ENCODE measurements around the gene PDIA5. TPM values are rescaled to one million over a fixed set of nuclear protein-coding genes. Genes with fewer than 3 reads are reported as not detected.

PDIA5 gene
- total and polyA plus RNA-seq, 3 donors from 2014 or later = 49.6 to 76.8 (median 76.0) TPM

DNA sequence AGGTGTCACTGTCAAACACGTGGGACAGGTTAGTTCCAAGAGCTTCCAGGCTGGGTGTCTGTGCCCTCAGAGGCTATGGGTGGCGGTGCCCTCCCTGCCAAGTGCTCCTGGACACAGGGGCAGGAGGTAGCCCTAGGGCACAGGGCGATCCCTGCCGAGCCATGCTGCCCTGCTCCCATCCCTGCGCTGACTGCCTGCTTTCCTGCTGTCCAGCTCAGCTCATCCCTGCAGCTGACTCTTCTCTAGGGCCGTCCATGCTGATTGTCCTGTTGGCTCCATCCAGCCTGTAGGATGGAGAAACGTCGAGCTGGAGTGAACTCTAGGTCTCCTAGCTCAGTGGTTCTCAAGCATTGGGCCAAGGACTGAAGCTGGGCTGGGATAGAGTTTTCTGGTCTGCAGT is 3.7 kb downstream of the PDIA5 start:
- Histone ChIP-seq H3K4me3 (no peak overlapping the region), H3K27ac (peak overlapping the region; percentile 79 to 81), H3K27me3 (no peaks in the 10 kb centered on the region), H3K9me3 (no peaks in the 10 kb centered on the region), H3K4me1 (peaks cover 33% of the 10 kb centered on the region), H3K36me3 (ENCODE audit: low read depth, missing control alignments) (no peaks in the 10 kb centered on the region)
- DNase-seq = peak; percentile 58
- 49 to 71% methylated on average over 7 to 8 of the region's 8 CpGs for WGBS, 2 donors
- intact Hi-C loops (cut with DNase I; ENCODE audit: low total_unique reads) = no loop called here
- TF ChIP-seq, protein P1, sequence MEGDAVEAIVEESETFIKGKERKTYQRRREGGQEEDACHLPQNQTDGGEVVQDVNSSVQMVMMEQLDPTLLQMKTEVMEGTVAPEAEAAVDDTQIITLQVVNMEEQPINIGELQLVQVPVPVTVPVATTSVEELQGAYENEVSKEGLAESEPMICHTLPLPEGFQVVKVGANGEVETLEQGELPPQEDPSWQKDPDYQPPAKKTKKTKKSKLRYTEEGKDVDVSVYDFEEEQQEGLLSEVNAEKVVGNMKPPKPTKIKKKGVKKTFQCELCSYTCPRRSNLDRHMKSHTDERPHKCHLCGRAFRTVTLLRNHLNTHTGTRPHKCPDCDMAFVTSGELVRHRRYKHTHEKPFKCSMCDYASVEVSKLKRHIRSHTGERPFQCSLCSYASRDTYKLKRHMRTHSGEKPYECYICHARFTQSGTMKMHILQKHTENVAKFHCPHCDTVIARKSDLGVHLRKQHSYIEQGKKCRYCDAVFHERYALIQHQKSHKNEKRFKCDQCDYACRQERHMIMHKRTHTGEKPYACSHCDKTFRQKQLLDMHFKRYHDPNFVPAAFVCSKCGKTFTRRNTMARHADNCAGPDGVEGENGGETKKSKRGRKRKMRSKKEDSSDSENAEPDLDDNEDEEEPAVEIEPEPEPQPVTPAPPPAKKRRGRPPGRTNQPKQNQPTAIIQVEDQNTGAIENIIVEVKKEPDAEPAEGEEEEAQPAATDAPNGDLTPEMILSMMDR (IDR thresholded peaks at IDR 0.05) = no peak

DNA sequence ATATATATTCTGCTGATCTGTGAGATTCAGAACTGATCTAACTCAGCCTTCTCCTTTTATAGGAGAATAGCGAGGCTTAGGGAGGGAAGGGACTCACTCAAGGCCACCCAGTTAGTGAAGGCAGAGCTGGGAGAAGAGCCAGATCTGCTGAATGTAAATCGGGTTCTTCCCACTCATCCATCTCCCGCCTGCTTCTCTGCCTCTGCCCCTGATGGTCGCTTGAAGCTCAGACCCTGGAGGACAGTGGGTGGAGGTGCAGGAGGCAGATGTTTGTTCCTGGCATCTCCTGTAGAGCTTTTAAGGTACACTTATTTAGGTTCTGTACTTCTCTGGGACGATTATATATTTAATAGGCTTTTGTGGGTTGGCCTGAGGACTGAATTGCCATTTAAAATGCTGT is 4.3 kb downstream of the PDIA5 start:
- TF ChIP-seq POLR2A (IDR thresholded peaks at IDR 0.05) = no peak
- TF ChIP-seq, protein P1 (IDR thresholded peaks at IDR 0.05) = peak; percentile 7 to 20 (median 18)
- intact Hi-C loops (cut with DNase I; ENCODE audit: low total_unique reads) = no loop called here
- WGBS, 2 donors = 29 to 32% methylated on average over 5 of the region's 5 CpGs
- H3K27ac ChIP-seq = peak overlapping the region; percentile 79 to 81
- no peaks in the 10 kb centered on the region for H3K36me3 ChIP-seq (ENCODE audit: low read depth, missing control alignments)
- DNase-seq = peak; percentile 86
- H3K9me3 ChIP-seq = no peaks in the 10 kb centered on the region
- H3K27me3 ChIP-seq = no peaks in the 10 kb centered on the region
- H3K4me1 ChIP-seq = peaks cover 39% of the 10 kb centered on the region
- H3K4me3 ChIP-seq = no peak overlapping the region

DNA sequence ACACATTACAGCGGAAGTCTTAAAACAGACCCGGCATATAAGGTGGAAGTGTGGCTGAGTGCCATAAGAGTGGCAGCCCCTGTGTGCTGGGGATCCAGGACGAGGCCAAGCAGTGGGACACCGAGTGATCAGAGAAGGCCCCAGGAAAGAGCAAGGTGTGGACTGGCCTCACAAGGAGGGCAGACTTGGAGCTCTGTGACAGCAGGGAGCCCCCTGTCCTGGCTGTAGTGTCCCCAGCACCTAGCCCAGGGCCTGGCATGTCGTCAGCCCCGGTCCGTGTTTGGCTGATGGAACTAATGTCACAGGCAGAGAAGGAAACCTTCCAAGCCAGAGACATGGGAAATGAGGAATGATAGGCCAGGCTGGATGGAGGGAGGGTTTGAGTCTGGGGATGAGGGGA is 4.8 kb downstream of the PDIA5 start:
- intact Hi-C loops (cut with DNase I; ENCODE audit: low total_unique reads) = no loop called here
- peaks cover 42% of the 10 kb centered on the region for H3K4me1 ChIP-seq
- DNase-seq = no peak
- no peak for TF ChIP-seq POLR2A (IDR thresholded peaks at IDR 0.05)
- TF ChIP-seq, protein P1 (IDR thresholded peaks at IDR 0.05) = no peak
- H3K27ac ChIP-seq = peak overlapping the region; percentile 79 to 81
- no peaks in the 10 kb centered on the region for H3K36me3 ChIP-seq (ENCODE audit: low read depth, missing control alignments)
- WGBS, 2 donors = 53 to 54% methylated on average over 7 of the region's 7 CpGs
- H3K4me3 ChIP-seq = no peak overlapping the region
- no peaks in the 10 kb centered on the region for H3K9me3 ChIP-seq
- no peaks in the 10 kb centered on the region for H3K27me3 ChIP-seq

DNA sequence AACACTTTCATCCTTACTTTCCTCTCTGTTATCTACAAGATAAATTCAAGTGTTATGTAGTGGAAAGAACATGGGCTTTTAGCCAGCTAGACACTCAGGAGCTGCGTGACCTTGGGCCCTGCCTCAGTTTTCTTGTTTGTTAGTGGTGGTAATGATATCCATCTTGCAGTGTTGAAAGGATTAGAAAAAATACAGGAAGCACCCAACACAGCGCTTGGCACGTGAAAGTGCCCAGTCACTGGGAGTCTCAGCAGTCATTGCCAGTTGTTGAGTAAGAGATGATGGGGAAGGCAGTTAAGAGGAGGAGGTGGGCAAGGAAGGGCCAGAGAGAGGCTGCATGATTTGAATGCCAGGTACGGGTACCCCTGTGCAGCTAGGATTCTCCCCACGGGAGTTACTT is 5.3 kb downstream of the PDIA5 start:
- 54 to 64% methylated on average over 5 of the region's 5 CpGs for WGBS, 2 donors
- intact Hi-C loops (cut with DNase I; ENCODE audit: low total_unique reads) = no loop called here
- Histone ChIP-seq H3K27me3 (no peaks in the 10 kb centered on the region), H3K9me3 (no peaks in the 10 kb centered on the region), H3K4me3 (no peak overlapping the region), H3K4me1 (peaks cover 47% of the 10 kb centered on the region), H3K27ac (peak overlapping the region in 1 of 2 donors; percentile 81), H3K36me3 (ENCODE audit: low read depth, missing control alignments) (no peaks in the 10 kb centered on the region)
- peak; percentile 33 for DNase-seq
- TF ChIP-seq, protein P1 (IDR thresholded peaks at IDR 0.05) = no peak
- no peak for TF ChIP-seq POLR2A (IDR thresholded peaks at IDR 0.05)

DNA sequence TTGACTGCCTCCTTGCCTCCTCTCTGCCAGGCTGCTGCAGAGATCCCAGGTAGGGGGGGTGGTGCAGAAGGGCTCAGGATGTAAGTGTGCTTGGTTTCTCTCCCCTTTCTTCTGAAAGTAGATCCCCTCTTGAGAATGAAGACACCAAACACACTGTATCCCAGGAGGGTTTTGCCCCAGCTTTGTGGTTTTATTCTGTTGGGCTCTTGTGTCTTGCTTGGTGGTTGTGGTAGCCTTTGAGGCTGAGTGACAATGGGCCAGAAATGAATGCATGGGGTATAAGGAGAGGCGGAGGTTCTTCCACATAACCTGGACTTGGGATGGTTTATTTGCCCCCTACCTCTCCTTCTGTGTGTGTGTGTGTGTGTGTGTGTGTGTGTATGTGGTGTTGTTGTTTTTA is 5.7 kb downstream of the PDIA5 start:
- TF ChIP-seq, protein P1 (IDR thresholded peaks at IDR 0.05) = no peak
- no peak for TF ChIP-seq POLR2A (IDR thresholded peaks at IDR 0.05)
- 80 to 100% methylated on average over 1 of the region's 1 CpG for WGBS, 2 donors
- Histone ChIP-seq H3K9me3 (no peaks in the 10 kb centered on the region), H3K27me3 (no peaks in the 10 kb centered on the region), H3K27ac (peak overlapping the region in 1 of 2 donors; percentile 81), H3K4me1 (peaks cover 52% of the 10 kb centered on the region), H3K4me3 (no peak overlapping the region), H3K36me3 (ENCODE audit: low read depth, missing control alignments) (no peaks in the 10 kb centered on the region)
- no peak for DNase-seq
- intact Hi-C loops (cut with DNase I; ENCODE audit: low total_unique reads) = no loop called here

Measured in testis (tissue), 3 donors.